Camera-type eye (tissue), 1 donor: ENCODE measurements around the gene HBE1. TPM values are rescaled to one million over a fixed set of nuclear protein-coding genes. Genes with fewer than 3 reads are reported as not detected.

ENCODE experiments used
- total RNA-seq: library from RNA; depleted of rRNA; stranded (reverse); fragments of >200 nt; gene quantifications from one replicate; pipeline ENCODE4 v1.2.3, GENCODE V29; 2014

Gene HBE1
- 1.5 TPM for total RNA-seq

DNA sequence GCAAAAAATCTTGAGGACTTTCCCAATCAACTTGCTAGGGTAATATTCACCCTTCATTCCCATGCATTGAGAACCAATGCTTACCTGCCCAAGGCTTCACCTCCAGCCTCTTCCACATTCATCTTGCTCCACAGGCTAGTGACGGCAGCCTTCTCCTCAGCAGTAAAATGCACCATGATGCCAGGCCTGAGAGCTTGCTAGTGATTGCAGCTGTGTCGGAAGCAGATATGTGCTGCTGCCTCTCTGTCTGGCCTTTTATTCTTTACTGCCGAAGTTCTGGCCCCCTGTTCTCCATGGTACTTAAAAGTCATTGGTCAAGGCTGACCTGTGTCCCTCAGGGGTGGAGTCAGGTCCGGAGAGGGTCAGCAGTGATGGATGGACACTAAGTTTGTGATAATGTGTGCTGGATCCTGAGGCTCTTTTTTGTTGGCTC, at the start of gene HBE1:
TSS of gene HBE1 (minus strand) at position 231 of the 433 bp plus-strand sequence. CDS start at position 176, 55 bp downstream.

DNA sequence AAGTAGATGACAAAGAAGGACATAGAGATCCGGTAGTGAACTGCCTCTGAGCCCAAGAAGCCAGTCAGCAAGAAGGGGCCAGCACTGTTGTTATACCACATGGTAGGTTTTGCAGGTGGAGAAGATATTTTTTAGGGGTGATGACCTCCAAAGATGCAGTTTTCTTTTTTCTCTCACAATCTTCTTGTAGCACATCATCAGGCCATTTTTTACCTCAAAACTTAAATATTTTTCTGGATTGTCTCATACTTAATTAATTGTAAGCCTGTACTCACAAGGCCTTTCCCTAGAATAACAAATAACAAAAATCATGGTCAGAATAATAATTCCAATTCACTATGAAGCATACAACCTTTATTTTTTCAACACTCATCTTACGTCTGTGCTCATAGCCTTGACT, 32.1 kb upstream of the HBE1 start, which contains the start of gene OR51B4:
TSS of gene OR51B4 (minus strand) at position 101 of the 400 bp plus-strand sequence. CDS start at position 101, 0 bp downstream.

DNA sequence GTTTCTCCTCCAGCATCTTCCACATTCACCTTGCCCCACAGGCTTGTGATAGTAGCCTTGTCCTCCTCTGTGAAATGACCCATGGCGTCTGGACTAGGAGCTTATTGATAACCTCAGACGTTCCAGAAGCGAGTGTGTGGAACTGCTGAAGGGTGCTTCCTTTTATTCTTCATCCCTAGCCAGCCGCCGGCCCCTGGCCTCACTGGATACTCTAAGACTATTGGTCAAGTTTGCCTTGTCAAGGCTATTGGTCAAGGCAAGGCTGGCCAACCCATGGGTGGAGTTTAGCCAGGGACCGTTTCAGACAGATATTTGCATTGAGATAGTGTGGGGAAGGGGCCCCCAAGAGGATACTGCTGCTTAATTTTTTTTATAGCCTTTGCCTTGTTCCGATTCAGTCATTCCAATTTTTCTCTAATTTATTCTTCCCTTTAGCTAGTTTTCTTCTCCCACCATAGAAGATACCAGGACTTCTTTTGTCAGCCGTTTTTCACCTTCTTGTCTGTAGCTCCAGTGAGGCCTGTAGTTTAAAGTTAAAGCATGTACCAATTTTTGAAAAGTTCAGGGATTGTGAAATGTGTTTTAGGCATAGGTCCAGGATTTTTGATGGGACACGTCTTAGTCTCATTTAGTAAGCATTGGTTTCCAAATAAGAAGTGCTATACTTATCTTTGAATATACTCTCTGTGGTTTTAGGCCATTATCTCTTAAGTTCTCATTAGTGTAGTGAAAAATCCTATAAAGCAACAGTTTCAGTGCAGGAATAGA, 14.9 kb downstream of the HBE1 start, which contains the start of gene HBG2:
TSS of gene HBG2 (minus strand) at position 136 of the 768 bp plus-strand sequence. CDS start at position 83, 53 bp downstream.

DNA sequence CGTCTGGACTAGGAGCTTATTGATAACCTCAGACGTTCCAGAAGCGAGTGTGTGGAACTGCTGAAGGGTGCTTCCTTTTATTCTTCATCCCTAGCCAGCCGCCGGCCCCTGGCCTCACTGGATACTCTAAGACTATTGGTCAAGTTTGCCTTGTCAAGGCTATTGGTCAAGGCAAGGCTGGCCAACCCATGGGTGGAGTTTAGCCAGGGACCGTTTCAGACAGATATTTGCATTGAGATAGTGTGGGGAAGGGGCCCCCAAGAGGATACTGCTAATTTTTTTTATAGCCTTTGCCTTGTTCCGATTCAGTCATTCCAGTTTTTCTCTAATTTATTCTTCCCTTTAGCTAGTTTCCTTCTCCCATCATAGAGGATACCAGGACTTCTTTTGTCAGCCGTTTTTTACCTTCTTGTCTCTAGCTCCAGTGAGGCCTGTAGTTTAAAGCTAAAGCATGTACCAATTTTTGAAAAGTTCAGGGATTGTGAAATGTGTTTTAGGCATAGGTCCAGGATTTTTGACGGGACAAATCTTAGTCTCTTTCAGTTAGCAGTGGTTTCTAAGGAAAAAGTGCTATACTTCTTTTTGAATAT, 19.8 kb downstream of the HBE1 start, which contains the start of gene HBG1:
TSS of gene HBG1 (minus strand) at position 51 of the 590 bp plus-strand sequence. CDS start 53 bp downstream, outside the sequence.

DNA sequence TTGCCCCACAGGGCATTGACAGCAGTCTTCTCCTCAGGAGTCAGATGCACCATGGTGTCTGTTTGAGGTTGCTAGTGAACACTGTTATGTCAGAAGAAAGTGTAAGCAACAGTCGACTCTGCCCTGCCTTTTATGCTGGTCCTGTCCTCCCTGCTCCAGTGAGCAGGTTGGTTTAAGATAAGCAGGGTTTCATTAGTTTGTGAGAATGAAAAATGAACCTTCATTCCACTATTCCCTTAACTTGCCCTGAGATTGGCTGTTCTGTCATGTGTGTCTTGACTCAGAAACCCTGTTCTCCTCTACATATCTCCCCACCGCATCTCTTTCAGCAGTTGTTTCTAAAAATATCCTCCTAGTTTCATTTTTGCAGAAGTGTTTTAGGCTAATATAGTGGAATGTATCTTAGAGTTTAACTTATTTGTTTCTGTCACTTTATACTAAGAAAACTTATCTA, 35.3 kb downstream of the HBE1 start, which contains the start of gene HBD:
TSS of gene HBD (minus strand) at position 103 of the 454 bp plus-strand sequence. CDS start at position 53, 50 bp downstream.

DNA sequence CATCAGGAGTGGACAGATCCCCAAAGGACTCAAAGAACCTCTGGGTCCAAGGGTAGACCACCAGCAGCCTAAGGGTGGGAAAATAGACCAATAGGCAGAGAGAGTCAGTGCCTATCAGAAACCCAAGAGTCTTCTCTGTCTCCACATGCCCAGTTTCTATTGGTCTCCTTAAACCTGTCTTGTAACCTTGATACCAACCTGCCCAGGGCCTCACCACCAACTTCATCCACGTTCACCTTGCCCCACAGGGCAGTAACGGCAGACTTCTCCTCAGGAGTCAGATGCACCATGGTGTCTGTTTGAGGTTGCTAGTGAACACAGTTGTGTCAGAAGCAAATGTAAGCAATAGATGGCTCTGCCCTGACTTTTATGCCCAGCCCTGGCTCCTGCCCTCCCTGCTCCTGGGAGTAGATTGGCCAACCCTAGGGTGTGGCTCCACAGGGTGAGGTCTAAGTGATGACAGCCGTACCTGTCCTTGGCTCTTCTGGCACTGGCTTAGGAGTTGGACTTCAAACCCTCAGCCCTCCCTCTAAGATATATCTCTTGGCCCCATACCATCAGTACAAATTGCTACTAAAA, 42.9 kb downstream of the HBE1 start, which contains the start of gene HBB:
TSS of gene HBB (minus strand) at position 340 of the 579 bp plus-strand sequence. CDS start at position 290, 50 bp downstream.

Other genes starting within 250 kb of the HBE1 start
- not detected for gene OR52J3, start 223.4 kb downstream of the HBE1 start, total RNA-seq
- not detected for gene OR52E2, start 210.3 kb downstream of the HBE1 start, total RNA-seq
- gene OR52E1, start 200.4 kb downstream of the HBE1 start, total RNA-seq = 0.60 TPM
- gene OR52A5, start 131.6 kb downstream of the HBE1 start, total RNA-seq = not detected
- gene OR52A1, start 115.2 kb downstream of the HBE1 start, total RNA-seq = not detected
- not detected for gene OR51V1, start 69.3 kb downstream of the HBE1 start, total RNA-seq
- 165 TPM for gene HBB, start 42.9 kb downstream of the HBE1 start, total RNA-seq
- gene HBD, start 35.5 kb downstream of the HBE1 start, total RNA-seq = not detected
- gene HBG1, start 20.1 kb downstream of the HBE1 start, total RNA-seq = 6.3 TPM
- 1,428 TPM for gene HBG2, start 15.2 kb downstream of the HBE1 start, total RNA-seq
- not detected for gene OR51B4, start 32.0 kb upstream of the HBE1 start, total RNA-seq
- gene OR51B2, start 54.4 kb upstream of the HBE1 start, total RNA-seq = 0.44 TPM
- gene OR51B5, start 73.6 kb upstream of the HBE1 start, total RNA-seq = 0.99 TPM
- gene OR51B6, start 81.6 kb upstream of the HBE1 start, total RNA-seq = not detected
- gene OR51M1, start 113.9 kb upstream of the HBE1 start, total RNA-seq = not detected
- gene OR51Q1, start 152.2 kb upstream of the HBE1 start, total RNA-seq = not detected
- gene OR51I1, start 171.6 kb upstream of the HBE1 start, total RNA-seq = not detected
- gene OR51I2, start 179.4 kb upstream of the HBE1 start, total RNA-seq = not detected
- not detected for gene OR52D1, start 218.7 kb upstream of the HBE1 start, total RNA-seq
- gene UBQLN3, start 240.0 kb upstream of the HBE1 start, total RNA-seq = 0.88 TPM
- 1.2 TPM for gene UBQLNL, start 246.8 kb upstream of the HBE1 start, total RNA-seq